ENCODE measurements around the gene MX2. TPM values are rescaled to one million over a fixed set of nuclear protein-coding genes. Genes with fewer than 3 reads are reported as not detected.

Gene MX2
- total and polyA plus RNA-seq, 2 of the 8 experiments (the other 6 are each of a cell fraction or from before 2014, with no cell fraction given), result 3.1 to 8.9 TPM

- CTCF ChIA-PET (ENCODE audit: partially characterized antibody), result interaction anchor here (1.6 kb wide), 1 partner anchor 58 kb away, joined by 4 read pairs; no protein-coding TSS in a partner anchor
- FAIRE-seq, result no peak
- H3K79me1 ChIP-seq (ENCODE audit: low read depth, low read length), result no peaks in the 10 kb centered on the region
Observed at GRCh38 chr21:41428847-41429246, 67.0 kb downstream of the MX2 start.

More at GRCh38 chr21:41428847-41429246, 67.0 kb downstream of the MX2 start:
- H2AFZ ChIP-seq (ENCODE audit: low read length), result no peak overlapping the region
- no peak overlapping the region for H3K14ac ChIP-seq (ENCODE audit: insufficient read length)
- peak in 1 of 2 experiments; percentile 27 for DNase-seq (ENCODE audit: low read depth in 1 of 2, low spot score in 2 of 2)
- H3K23ac ChIP-seq (ENCODE audit: insufficient read length), result no peak overlapping the region
- H4K8ac ChIP-seq (ENCODE audit: extremely low read depth, insufficient read depth, low read length), result no peak overlapping the region
- no peak overlapping the region for H3K56ac ChIP-seq (replicated peaks; ENCODE audit: insufficient read length, low read depth, low read length)
- no peak overlapping the region for H3K4me2 ChIP-seq (ENCODE audit: insufficient read depth in 1 of 2, low read depth in 2 of 2, low read length in 2 of 2)
- H2BK20ac ChIP-seq (ENCODE audit: low read length), result no peak overlapping the region
- peaks cover 5 to 33% (median 24%) of the 10 kb centered on the region in 4 experiments for H3K27me3 ChIP-seq (replicated peaks in 1 of 4; ENCODE audit: control insufficient read depth in 3 of 4, extremely low read depth in 1 of 4, insufficient read depth in 3 of 4, low read length in 3 of 4)
- H2BK12ac ChIP-seq (ENCODE audit: low read depth, low read length), result no peak overlapping the region
- peaks cover 6% of the 10 kb centered on the region; the same call in 1 of the 2 replicates for H3K23me2 ChIP-seq (ENCODE audit: low read depth, low read length)
- H4K91ac ChIP-seq (replicated peaks; ENCODE audit: insufficient read length, low read length), result no peak overlapping the region
- no peak overlapping the region for H3K4ac ChIP-seq (replicated peaks; ENCODE audit: insufficient read length, low read depth, low read length)
- POLR2A ChIA-PET (ENCODE audit: partially characterized antibody), result no interaction called here
- H4K20me1 ChIP-seq (replicated peaks in 1 of 2; ENCODE audit: control insufficient read depth in 1 of 2, insufficient read depth in 2 of 2, low read length in 2 of 2), result no peaks in the 10 kb centered on the region
- no peak overlapping the region for H4K5ac ChIP-seq (ENCODE audit: insufficient read length, low read depth, low read length)
- 92% methylated on average over 6 of the region's 6 CpGs; no CpG with 5 or more reads in 1 of the 2 experiments for WGBS, 2 experiments (ENCODE audit: extremely low coverage in 1 of 2, insufficient coverage in 1 of 2, insufficient read length in 1 of 2, insufficient replicate concordance in 2 of 2, low coverage in 1 of 2, low lambda C conversion rate in 2 of 2, missing lambda C conversion rate in 1 of 2)
- no peak overlapping the region for H2AK5ac ChIP-seq (ENCODE audit: low read depth, low read length)
- no peaks in the 10 kb centered on the region for H3K79me2 ChIP-seq (ENCODE audit: control insufficient read depth in 1 of 2, insufficient read depth in 2 of 2, low read length in 2 of 2)
- TF ChIP-seq POU5F1 (IDR thresholded peaks at IDR 0.05; ENCODE audit: low read depth, low read length) (no peak), CREB1 (IDR thresholded peaks at IDR 0.05) (no peak), GTF2F1 (IDR thresholded peaks at IDR 0.05; ENCODE audit: borderline replicate concordance, low read depth, low read length) (no peak), TAF1 (IDR thresholded peaks at IDR 0.05; ENCODE audit: low read depth, low read length) (no peak)
- no peak overlapping the region for H3K27ac ChIP-seq (ENCODE audit: low read depth, low read length)
- no peaks in the 10 kb centered on the region for H3K36me3 ChIP-seq (ENCODE audit: control insufficient read depth in 2 of 4, insufficient read depth in 4 of 4, low read length in 3 of 4)
- no peaks in the 10 kb centered on the region for H3K9me3 ChIP-seq (ENCODE audit: insufficient read depth in 2 of 2, low read depth in 1 of 2, low read length in 1 of 2)
- H2BK120ac ChIP-seq (replicated peaks; ENCODE audit: low read depth, low read length), result no peak overlapping the region
- H3K4me1 ChIP-seq (replicated peaks in 1 of 4; ENCODE audit: control insufficient read depth in 3 of 4, insufficient read depth in 4 of 4, low read length in 3 of 4), result 0 out of 7 replicates have a peak, but pooled peaks cover 0 to 3% (median 1%) of the 10 kb centered on the region in 4 experiments
- no peak overlapping the region for H3K4me3 ChIP-seq (ENCODE audit: extremely low read depth in 1 of 4, insufficient read depth in 2 of 4, low read depth in 3 of 4, low read length in 4 of 4)
- no peak overlapping the region for H3K18ac ChIP-seq (ENCODE audit: extremely low read depth, low read length)
- no peak overlapping the region for H3K9ac ChIP-seq (replicated peaks in 1 of 4; ENCODE audit: extremely low read depth in 1 of 4, low read depth in 3 of 4, low read length in 3 of 4)
- H2BK5ac ChIP-seq (ENCODE audit: low read depth, low read length), result no peak overlapping the region
- no peak overlapping the region for H2BK15ac ChIP-seq (ENCODE audit: low read length)
